Endothelial cell (in vitro differentiated cells): ENCODE measurements around the gene AP3S2. TPM values are rescaled to one million over a fixed set of nuclear protein-coding genes. Genes with fewer than 3 reads are reported as not detected.
A peak's percentile ranks its signal among the peaks of the same experiment; 100 is the strongest.

ENCODE experiments used
- DNase-seq: peaks from one replicate; pipeline ENCODE4 v3.0.0; 2021; ENCODE audit warnings: low spot score
- H3K27ac Mint-ChIP-seq: one replicate; pipeline ENCODE4 v1.8.0; 2021; ENCODE audit warnings: mixed read lengths, inconsistent platforms; ENCODE audit not compliant: unreplicated experiment
- H3K27me3 Mint-ChIP-seq: one replicate; pipeline ENCODE4 v1.8.0; 2021; ENCODE audit warnings: mild to moderate bottlenecking, moderate library complexity, mixed read lengths, inconsistent platforms; ENCODE audit not compliant: unreplicated experiment
- H3K36me3 Mint-ChIP-seq: one replicate; pipeline ENCODE4 v1.8.0; 2021; ENCODE audit warnings: mild to moderate bottlenecking, low read depth, mixed read lengths, inconsistent platforms; ENCODE audit not compliant: unreplicated experiment
- H3K4me1 Mint-ChIP-seq: one replicate; pipeline ENCODE4 v1.8.0; 2021; ENCODE audit warnings: mild to moderate bottlenecking, mixed read lengths, inconsistent platforms; ENCODE audit not compliant: unreplicated experiment
- H3K4me3 Mint-ChIP-seq: one replicate; pipeline ENCODE4 v1.8.0; 2021; ENCODE audit warnings: mild to moderate bottlenecking, mixed read lengths, inconsistent platforms; ENCODE audit not compliant: unreplicated experiment
- H3K9me3 Mint-ChIP-seq: one replicate; pipeline ENCODE4 v1.8.0; 2021; ENCODE audit warnings: mixed read lengths, inconsistent platforms; ENCODE audit not compliant: unreplicated experiment
- total RNA-seq: library from RNA; stranded (reverse); fragmentation: NEBNext Ultra II Directional; extraction: Animal tissue kit (Norgen Biotek cat#: 25700); gene quantifications from one replicate; pipeline ENCODE4 v1.2.1, GENCODE V29; 2021; ENCODE audit not compliant: unreplicated experiment
- TF ChIP-seq, protein P1 (sequence below): fragments of 200-600 bp; sonication (generic); IDR thresholded peaks from one replicate; pipeline ENCODE4 v1.5.0; 2021; ENCODE audit warnings: antibody characterized with exemption; ENCODE audit not compliant: unreplicated experiment

AP3S2 gene
- total RNA-seq, 1 donor from 2014 or later: 23.2 TPM

- Mint-ChIP-seq H3K27ac (no peak overlapping the region), H3K4me1 (peaks cover 37% of the 10 kb centered on the region), H3K36me3 (peaks cover 25% of the 10 kb centered on the region), H3K9me3 (no peaks in the 10 kb centered on the region), H3K4me3 (peak overlapping the region; percentile 65), H3K27me3 (peaks cover 17% of the 10 kb centered on the region)
- DNase-seq: no peak
- TF ChIP-seq, protein P1, sequence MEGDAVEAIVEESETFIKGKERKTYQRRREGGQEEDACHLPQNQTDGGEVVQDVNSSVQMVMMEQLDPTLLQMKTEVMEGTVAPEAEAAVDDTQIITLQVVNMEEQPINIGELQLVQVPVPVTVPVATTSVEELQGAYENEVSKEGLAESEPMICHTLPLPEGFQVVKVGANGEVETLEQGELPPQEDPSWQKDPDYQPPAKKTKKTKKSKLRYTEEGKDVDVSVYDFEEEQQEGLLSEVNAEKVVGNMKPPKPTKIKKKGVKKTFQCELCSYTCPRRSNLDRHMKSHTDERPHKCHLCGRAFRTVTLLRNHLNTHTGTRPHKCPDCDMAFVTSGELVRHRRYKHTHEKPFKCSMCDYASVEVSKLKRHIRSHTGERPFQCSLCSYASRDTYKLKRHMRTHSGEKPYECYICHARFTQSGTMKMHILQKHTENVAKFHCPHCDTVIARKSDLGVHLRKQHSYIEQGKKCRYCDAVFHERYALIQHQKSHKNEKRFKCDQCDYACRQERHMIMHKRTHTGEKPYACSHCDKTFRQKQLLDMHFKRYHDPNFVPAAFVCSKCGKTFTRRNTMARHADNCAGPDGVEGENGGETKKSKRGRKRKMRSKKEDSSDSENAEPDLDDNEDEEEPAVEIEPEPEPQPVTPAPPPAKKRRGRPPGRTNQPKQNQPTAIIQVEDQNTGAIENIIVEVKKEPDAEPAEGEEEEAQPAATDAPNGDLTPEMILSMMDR: no peak
These were observed 80.9 kb downstream of the AP3S2 start for GRCh38 chr15:89812847-89813320.

GRCh38 chr15:89812011-89812846 lies 81.6 kb downstream of the AP3S2 start:
- Mint-ChIP-seq H3K36me3 (peaks cover 29% of the 10 kb centered on the region), H3K27me3 (peaks cover 21% of the 10 kb centered on the region), H3K9me3 (no peaks in the 10 kb centered on the region), H3K4me1 (peaks cover 41% of the 10 kb centered on the region), H3K4me3 (peak overlapping the region; percentile 65), H3K27ac (no peak overlapping the region)
- DNase-seq: no peak
- TF ChIP-seq, protein P1: no peak

GRCh38 chr15:89810837-89811236 lies 83.0 kb downstream of the AP3S2 start:
- Mint-ChIP-seq H3K27me3 (peaks cover 23% of the 10 kb centered on the region), H3K9me3 (no peaks in the 10 kb centered on the region), H3K27ac (peak overlapping the region; percentile 45), H3K4me1 (peaks cover 36% of the 10 kb centered on the region), H3K36me3 (peaks cover 28% of the 10 kb centered on the region), H3K4me3 (peak overlapping the region; percentile 80)
- TF ChIP-seq, protein P1: no peak
- no peak for DNase-seq

DNA sequence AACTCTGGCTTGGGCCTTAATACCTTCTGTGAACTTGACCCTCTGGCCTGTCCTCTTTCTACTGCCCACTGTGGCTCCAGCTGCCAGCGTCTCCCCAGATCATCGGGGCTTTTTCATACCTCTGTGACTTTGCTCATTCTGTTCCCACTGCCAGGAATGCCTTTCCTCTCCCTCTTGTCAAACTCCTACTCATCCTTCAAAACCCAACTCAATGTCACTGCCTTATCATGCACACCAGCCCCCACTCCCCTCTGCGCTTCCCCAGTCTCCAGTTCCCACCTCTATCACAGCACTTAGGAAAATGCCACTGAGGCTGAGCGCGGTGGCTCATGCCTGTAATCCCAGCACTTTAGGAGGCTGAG lies 84.0 kb downstream of the AP3S2 start:
- Mint-ChIP-seq H3K4me3 (peak overlapping the region; percentile 37), H3K4me1 (peaks cover 31% of the 10 kb centered on the region), H3K36me3 (peaks cover 29% of the 10 kb centered on the region), H3K27me3 (peaks cover 20% of the 10 kb centered on the region), H3K27ac (peak overlapping the region; percentile 63), H3K9me3 (no peaks in the 10 kb centered on the region)
- no peak for DNase-seq
- TF ChIP-seq, protein P1: no peak
